PFSK-1 (cell line): ENCODE results near the gene OSR1.

Experiments used
- POLR2AphosphoS5 ChIP-seq: IDR thresholded peaks from 2 replicates; pipeline ENCODE4 v1.6.1; 2012; ENCODE audit warnings: low read depth, mild to moderate bottlenecking, control low read depth, low read length, moderate library complexity
- REST ChIP-seq, 2 experiments: IDR thresholded peaks; 2 replicates each; pipeline versions ENCODE4 v1.6.1 to v1.8.0; 2011 to 2012; ENCODE audit warnings: low read depth in 2 of 2, low read length in 2 of 2, control low read depth in 1 of 2, inconsistent platforms in 1 of 2, mild to moderate bottlenecking in 1 of 2, moderate library complexity in 1 of 2; ENCODE audit not compliant: insufficient read depth in 1 of 2

DNA sequence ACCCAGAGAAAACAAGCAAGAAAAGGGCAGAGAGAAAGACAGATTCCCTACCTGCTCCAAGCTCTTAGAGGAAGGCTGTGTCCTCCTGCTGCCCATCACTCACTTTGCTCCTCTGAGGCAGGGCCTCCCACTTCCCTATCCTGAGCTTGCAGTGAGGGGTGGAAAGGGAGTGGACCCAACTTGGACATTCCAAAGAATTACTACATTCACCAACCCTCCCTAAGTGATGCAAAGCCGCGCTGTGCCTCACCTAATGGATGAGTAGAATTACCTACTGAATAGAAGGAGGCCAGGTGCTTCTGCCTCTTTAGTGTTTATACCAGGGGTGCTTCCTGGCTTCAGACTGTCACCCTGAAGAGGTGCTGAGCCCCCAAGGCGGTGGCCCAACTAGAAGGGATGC, 5.6 kb upstream of the OSR1 start:
- TF ChIP-seq POLR2AphosphoS5 (no peak), REST (IDR thresholded peaks at IDR 0.05; ENCODE audit: insufficient read depth in 1 of 2, low read depth in 2 of 2, low read length in 2 of 2) (no peak)
